22Rv1 (cell line): ENCODE data around the gene EML3.

ENCODE experiments used
- CTCF ChIP-seq: fragments of 450-650 bp; IDR thresholded peaks from 2 replicates; pipeline ENCODE4 v1.5.1; 2017; ENCODE audit warnings: mild to moderate bottlenecking
- ZFX ChIP-seq: fragments of 450-650 bp; IDR thresholded peaks from 2 replicates; pipeline ENCODE4 v1.6.1; 2017; ENCODE audit warnings: antibody characterized with exemption, borderline replicate concordance

GRCh38 chr11:62607714-62608113 lies 4.9 kb downstream of the EML3 start:
- TF ChIP-seq CTCF, result no peak
- no peak for TF ChIP-seq ZFX
